Transverse colon (tissue), 4 donors: ENCODE measurements around the gene TOMM70.

Experiments
- CTCF ChIP-seq, 5 experiments: fragments of 200-600 bp in 3 of 5; fragments of 450-650 bp in 2 of 5; sonication (generic) in 3 of 5; IDR thresholded peaks; 1 replicate in 2 of 5; 2 replicates in 3 of 5; pipeline ENCODE4 v1.5.1; 2016 to 2017; ENCODE audit warnings: antibody characterized with exemption in 5 of 5, inconsistent platforms in 3 of 5, mild to moderate bottlenecking in 2 of 5, moderate library complexity in 1 of 5
- EP300 ChIP-seq: sonication (generic); formaldehyde crosslinking; IDR thresholded peaks from one replicate; pipeline ENCODE4 v1.6.1; 2017; ENCODE audit warnings: antibody characterized with exemption, low read depth
- POLR2A ChIP-seq: fragments of 450-650 bp; IDR thresholded peaks from one replicate; pipeline ENCODE4 v1.6.1; 2016; ENCODE audit warnings: antibody characterized with exemption, mild to moderate bottlenecking, moderate library complexity
- POLR2AphosphoS5 ChIP-seq, 3 donors: sonication (generic); formaldehyde crosslinking; IDR thresholded peaks; one replicate each; pipeline ENCODE4 v1.6.1; 2016; ENCODE audit warnings: antibody characterized with exemption in 3 of 3

DNA sequence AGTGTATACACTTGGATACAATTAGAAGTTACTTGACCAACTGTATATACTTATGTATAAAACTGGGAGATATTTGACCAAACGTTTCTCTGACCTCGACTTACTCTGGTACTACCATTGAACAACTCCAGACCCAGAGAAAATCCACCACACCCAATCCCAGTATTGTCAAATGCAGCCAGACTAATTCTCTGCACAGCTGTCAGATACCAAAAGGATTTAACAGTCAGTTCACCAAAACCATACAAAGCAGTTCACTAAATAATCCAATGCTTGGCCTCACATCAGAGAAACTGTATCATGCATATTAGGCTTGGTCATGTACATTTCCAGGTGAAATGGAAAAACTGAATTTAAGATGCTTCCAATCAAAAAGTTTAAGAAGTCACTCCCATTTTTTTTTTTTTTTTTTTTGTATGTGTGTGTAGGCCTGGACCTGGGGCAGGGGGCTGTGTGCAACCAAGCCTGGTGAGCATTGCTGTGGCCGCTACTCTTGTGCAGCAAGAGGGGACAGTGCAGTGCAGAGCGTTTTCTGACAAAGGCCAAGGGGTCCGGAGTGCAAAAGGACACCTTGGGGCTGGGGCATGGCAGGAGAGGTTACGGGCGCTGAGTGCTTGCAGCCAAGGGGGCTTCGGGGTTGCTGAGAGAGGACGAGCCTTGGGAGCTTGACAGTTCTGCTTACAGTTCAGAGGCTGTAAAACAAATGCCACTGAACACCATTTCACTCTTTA lies 1.4 kb downstream of the TOMM70 start:
- TF ChIP-seq CTCF (IDR thresholded peaks at IDR 0.05), result no peak
- TF ChIP-seq EP300, result no peak
- TF ChIP-seq POLR2AphosphoS5 (IDR thresholded peaks at IDR 0.05), result no peak
- TF ChIP-seq POLR2A, result no peak
